Esophagus squamous epithelium (tissue), 4 donors: ENCODE results near the gene CLDN1.

Experiments used
- CTCF ChIP-seq, 6 experiments: fragments of 450-650 bp in 4 of 6; fragments of 200-600 bp in 2 of 6; sonication (generic) in 2 of 6; IDR thresholded peaks; one replicate each; pipeline ENCODE4 v1.5.1; 2016 to 2019; ENCODE audit warnings: antibody characterized with exemption in 6 of 6, mild to moderate bottlenecking in 4 of 6, moderate library complexity in 4 of 6
- POLR2A ChIP-seq, 4 donors: fragments of 450-650 bp; IDR thresholded peaks; one replicate each; pipeline ENCODE4 v1.6.1; 2017; ENCODE audit warnings: antibody characterized with exemption in 4 of 4, mild to moderate bottlenecking in 4 of 4, moderate library complexity in 3 of 4

GRCh38 chr3:190369668-190370295, 47.5 kb upstream of the CLDN1 start:
- TF ChIP-seq CTCF (IDR thresholded peaks at IDR 0.05) = no peak
- TF ChIP-seq POLR2A (IDR thresholded peaks at IDR 0.05) = no peak
